Muscle of leg (tissue), 11 donors: ENCODE results near the gene PXT1. TPM values are rescaled to one million over a fixed set of nuclear protein-coding genes. Genes with fewer than 3 reads are reported as not detected.

Source experiments
- DNase-seq: peaks from one replicate; pipeline ENCODE4 v3.0.0; 2013
- H3K27ac ChIP-seq: one replicate; pipeline ENCODE4 v1.5.1; 2013; ENCODE audit warnings: mild to moderate bottlenecking, low read length, control low read depth
- H3K27me3 ChIP-seq: one replicate; pipeline ENCODE4 v1.6.1; 2013; ENCODE audit warnings: low read length; ENCODE audit not compliant: control insufficient read depth, insufficient read depth
- H3K36me3 ChIP-seq: one replicate; pipeline ENCODE4 v1.6.1; 2013; ENCODE audit warnings: low read length; ENCODE audit not compliant: control insufficient read depth, insufficient read depth
- H3K4me1 ChIP-seq: one replicate; pipeline ENCODE4 v1.6.1; 2013; ENCODE audit warnings: low read length; ENCODE audit not compliant: control insufficient read depth, insufficient read depth
- H3K4me3 ChIP-seq: one replicate; pipeline ENCODE4 v1.5.1; 2013; ENCODE audit warnings: low read length, control low read depth
- H3K9me3 ChIP-seq: replicated peaks from 2 replicates; pipeline ENCODE4 v1.6.1; 2013; ENCODE audit warnings: low read depth, low read length; ENCODE audit not compliant: control insufficient read depth
- WGBS: methylation state at CpG from one replicate; pipeline ENCODE4 v1.1.5; 2013; ENCODE audit warnings: missing lambda C conversion rate; ENCODE audit not compliant: insufficient coverage; 5-methylcytosine and 5-hydroxymethylcytosine counted together
- polyA plus RNA-seq, 8 donors: library from polyadenylated mRNA; unstranded; fragments of 120-200 nt; gene quantifications; one replicate each; pipeline versions ENCODE4 v1.2.1 to v1.2.3, GENCODE V29; 2013; ENCODE audit warnings: inconsistent platforms in 1 of 8, low replicate concordance in 1 of 8; ENCODE audit not compliant: insufficient read length in 8 of 8, insufficient read depth in 1 of 8
- total RNA-seq: library from RNA; stranded (reverse); fragments of 120-200 nt; gene quantifications from one replicate; pipeline ENCODE4 v1.2.4, GENCODE V29; 2013

Gene PXT1
- total and polyA plus RNA-seq, 9 donors = 0.04 to 0.15 (median 0.09) TPM; not detected in 4

DNA sequence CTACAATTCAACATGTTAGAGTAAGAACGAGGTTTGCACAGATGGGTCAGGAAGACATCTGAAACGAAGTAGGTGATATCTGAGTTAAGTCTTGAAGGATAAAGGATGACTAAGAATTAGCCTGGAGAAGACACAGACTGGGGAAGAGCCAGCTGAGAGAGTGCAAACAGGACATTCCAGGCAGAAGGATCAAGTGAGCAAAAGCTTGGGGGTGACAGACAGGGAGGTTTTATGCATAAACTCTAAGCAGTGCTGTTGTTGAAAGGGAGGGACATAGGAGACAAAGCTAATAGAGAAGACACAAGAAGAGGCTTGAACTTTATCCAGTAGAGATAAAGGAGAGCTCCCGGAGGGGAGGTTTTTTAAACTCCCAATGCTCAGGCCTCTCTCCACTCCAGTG, 40.2 kb downstream of the PXT1 start:
- Histone ChIP-seq H3K4me1 (no peaks in the 10 kb centered on the region), H3K27ac (no peak overlapping the region), H3K9me3 (no peaks in the 10 kb centered on the region), H3K36me3 (no peaks in the 10 kb centered on the region), H3K27me3 (peaks cover 4% of the 10 kb centered on the region), H3K4me3 (no peak overlapping the region)
- DNase-seq = no peak
- WGBS = 42% methylated on average over 2 of the region's 3 CpGs

- no peak for DNase-seq
- peaks cover 6% of the 10 kb centered on the region for H3K27me3 ChIP-seq
- no peak overlapping the region for H3K27ac ChIP-seq
- H3K4me1 ChIP-seq = no peaks in the 10 kb centered on the region
- H3K36me3 ChIP-seq = no peaks in the 10 kb centered on the region
- WGBS = no CpG with 5 or more reads among the region's 1 CpG
- no peaks in the 10 kb centered on the region for H3K9me3 ChIP-seq
- no peak overlapping the region for H3K4me3 ChIP-seq
Measured at GRCh38 chr6:36399970-36400369, 42.7 kb downstream of the PXT1 start.

GRCh38 chr6:36392621-36393020, 50.0 kb downstream of the PXT1 start:
- no peak for DNase-seq
- peaks cover 33% of the 10 kb centered on the region for H3K27me3 ChIP-seq
- H3K4me3 ChIP-seq = no peak overlapping the region
- 84% methylated on average over 4 of the region's 5 CpGs for WGBS
- no peaks in the 10 kb centered on the region for H3K36me3 ChIP-seq
- no peaks in the 10 kb centered on the region for H3K9me3 ChIP-seq
- H3K27ac ChIP-seq = no peak overlapping the region
- H3K4me1 ChIP-seq = peaks cover 6% of the 10 kb centered on the region

- Histone ChIP-seq H3K27me3 (peaks cover 60% of the 10 kb centered on the region), H3K4me3 (no peak overlapping the region), H3K36me3 (no peaks in the 10 kb centered on the region), H3K27ac (no peak overlapping the region), H3K9me3 (no peaks in the 10 kb centered on the region), H3K4me1 (peaks cover 22% of the 10 kb centered on the region)
- no peak for DNase-seq
Measured at GRCh38 chr6:36389353-36389752, 53.3 kb downstream of the PXT1 start.

DNA sequence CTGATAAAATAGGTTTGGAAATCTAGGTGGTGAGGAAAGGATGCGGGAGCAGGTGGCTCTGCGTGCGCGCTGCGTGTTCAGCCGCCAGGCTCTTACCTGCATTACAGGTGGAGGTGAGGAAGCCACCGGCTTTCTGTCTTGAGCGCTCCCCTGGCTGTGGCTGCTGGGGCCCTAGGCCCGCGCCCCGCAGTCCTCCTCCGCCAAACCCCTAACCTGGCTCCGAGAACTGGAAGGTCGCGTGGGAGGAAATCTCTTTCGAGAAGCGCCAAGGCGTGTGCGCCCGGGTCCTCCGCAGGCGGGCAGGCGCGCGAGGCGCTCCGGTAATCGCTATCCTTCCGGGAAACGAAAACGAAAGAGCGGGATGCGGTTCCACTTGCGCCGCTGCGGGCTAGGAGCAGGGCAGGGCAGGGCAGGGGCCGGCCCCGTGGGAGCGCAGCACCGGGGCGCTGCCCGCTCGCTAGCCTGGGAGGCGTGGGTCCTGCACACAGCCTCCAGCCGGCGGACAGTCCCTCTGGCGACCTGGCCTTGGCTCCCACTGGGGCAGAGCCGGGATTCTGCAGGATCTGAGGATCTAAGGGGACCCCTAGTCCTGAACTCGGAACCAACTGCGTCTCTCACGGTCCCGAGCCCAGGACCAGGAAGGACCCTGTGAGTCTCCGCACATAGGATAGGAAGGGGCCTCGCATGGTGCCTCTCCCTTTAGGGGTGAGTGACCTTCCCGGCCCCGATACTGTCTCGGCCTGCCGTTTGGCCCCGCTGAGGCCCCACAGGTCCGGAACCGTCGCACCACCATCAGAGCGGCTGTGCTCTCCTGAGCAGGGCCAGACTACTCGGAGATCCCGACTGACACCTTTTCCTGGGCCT, 55.0 kb downstream of the PXT1 start, which contains the start of gene ETV7:
TSS of gene ETV7 (minus strand) at position 230 of the 864 bp plus-strand sequence. CDS start at position 102, 128 bp downstream.
- peak; percentile 37 for DNase-seq
- H3K27ac ChIP-seq = no peak within 1 kb of the TSS
- H3K4me3 ChIP-seq = peak within 1 kb of the TSS; percentile 54
- peaks cover 22% of the 10 kb centered on the region for H3K4me1 ChIP-seq
- H3K36me3 ChIP-seq = no peaks in the 10 kb centered on the region
- WGBS = 3% methylated on average over 64 of the region's 65 CpGs
- H3K27me3 ChIP-seq = peaks cover 59% of the 10 kb centered on the region
- no peaks in the 10 kb centered on the region for H3K9me3 ChIP-seq

DNA sequence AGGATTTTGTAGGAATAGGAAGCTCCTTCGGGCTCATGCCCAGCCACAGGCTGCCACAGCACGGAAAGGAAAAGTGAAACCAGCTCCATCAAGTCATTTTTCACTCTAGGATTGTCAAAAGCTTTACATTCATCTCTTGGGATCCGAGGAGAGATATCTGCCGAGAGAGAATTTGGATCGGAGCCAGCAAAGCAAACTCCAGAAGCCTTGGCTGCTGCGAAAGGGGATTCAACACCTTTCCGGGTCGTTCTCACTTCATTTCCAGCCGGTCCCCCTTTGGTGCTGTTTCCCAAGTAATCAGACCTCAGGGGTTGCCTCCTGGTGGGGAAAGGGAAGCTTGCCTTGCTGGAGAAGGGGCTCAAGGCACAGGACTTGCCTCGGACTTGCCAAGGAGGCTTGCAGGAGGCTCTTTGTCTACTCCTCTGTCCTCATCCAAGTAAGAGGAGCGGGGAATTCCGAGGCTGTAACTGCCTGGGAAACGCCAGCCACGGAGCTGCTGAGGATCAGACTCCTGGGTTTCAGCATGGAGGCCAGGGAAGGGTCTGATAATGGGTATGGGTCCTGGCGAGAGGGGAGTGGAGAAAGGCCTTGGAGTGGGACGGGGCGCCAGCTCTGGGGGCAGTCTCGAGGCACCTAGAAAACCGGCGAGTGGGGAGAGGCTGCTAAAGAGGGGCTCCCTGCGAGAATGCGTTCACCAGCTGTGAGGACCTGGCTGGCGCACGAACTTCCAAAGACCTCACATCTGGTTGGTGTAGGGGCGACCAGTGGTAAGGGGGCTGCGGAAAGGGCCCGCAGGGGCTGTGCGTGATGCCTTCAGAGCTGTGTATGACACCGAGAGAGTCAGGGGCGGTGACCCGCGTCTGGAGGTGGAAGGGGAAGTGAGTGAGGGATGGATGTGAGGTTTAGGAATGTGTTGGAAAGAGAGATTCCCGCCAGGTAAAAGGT, 55.9 kb downstream of the PXT1 start:
- no peaks in the 10 kb centered on the region for H3K36me3 ChIP-seq
- peaks cover 22% of the 10 kb centered on the region for H3K4me1 ChIP-seq
- 2% methylated on average over 28 of the region's 33 CpGs for WGBS
- peak; percentile 60 for DNase-seq
- H3K4me3 ChIP-seq = peak overlapping the region; percentile 54
- H3K27ac ChIP-seq = no peak overlapping the region
- H3K9me3 ChIP-seq = no peaks in the 10 kb centered on the region
- H3K27me3 ChIP-seq = peaks cover 51% of the 10 kb centered on the region

- Histone ChIP-seq H3K36me3 (no peaks in the 10 kb centered on the region), H3K4me1 (peaks cover 22% of the 10 kb centered on the region), H3K27ac (no peak overlapping the region), H3K9me3 (no peaks in the 10 kb centered on the region), H3K27me3 (peaks cover 41% of the 10 kb centered on the region), H3K4me3 (no peak overlapping the region)
- 71% methylated on average over 1 of the region's 2 CpGs for WGBS
- DNase-seq = no peak
Measured at GRCh38 chr6:36384095-36384494, 58.6 kb downstream of the PXT1 start.

DNA sequence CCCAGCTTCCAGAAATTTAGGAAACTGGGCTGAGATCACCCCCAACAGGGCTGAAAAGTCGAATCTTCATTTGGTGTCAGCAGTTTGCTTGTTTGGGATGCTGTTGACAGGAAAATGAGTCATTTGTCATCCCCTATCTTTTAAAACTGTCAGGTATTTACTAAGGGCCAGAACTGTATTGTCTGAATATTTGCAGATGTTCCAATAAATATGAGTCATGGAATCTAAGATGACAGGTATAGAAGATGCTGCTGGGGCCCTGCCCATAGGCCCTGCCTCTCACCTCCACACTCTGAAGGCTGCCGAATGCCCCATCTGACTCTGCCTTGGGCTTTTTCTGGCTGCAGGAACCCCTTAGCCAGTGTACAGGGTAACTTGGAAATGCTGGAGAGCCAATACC, 59.0 kb downstream of the PXT1 start:
- no peak for DNase-seq
- Histone ChIP-seq H3K27ac (no peak overlapping the region), H3K27me3 (peaks cover 38% of the 10 kb centered on the region), H3K4me3 (no peak overlapping the region), H3K36me3 (no peaks in the 10 kb centered on the region), H3K9me3 (no peaks in the 10 kb centered on the region), H3K4me1 (peaks cover 22% of the 10 kb centered on the region)
- no CpG with 5 or more reads among the region's 2 CpGs for WGBS

DNA sequence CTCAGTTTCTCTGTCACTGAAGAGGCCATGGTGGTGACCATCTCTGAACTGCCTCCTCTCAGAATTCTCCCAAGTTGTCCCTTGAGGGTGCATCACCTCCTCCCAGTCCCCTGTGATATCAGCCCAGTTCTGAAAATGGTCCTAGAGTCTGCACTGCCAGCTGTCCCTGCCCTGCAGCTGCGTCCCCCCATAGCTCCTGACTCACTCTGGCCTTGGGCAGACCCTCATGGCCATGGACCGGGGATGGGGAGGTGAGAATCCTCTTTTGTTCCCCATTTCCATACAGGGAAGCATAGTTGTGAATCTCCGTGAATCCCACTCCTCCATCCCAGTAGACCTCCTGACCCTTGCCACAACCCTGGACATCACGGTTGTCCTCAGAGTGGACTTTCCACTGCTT, 59.7 kb downstream of the PXT1 start:
- peaks cover 20% of the 10 kb centered on the region for H3K4me1 ChIP-seq
- H3K27ac ChIP-seq = no peak overlapping the region
- H3K36me3 ChIP-seq = no peaks in the 10 kb centered on the region
- no peaks in the 10 kb centered on the region for H3K9me3 ChIP-seq
- no peak for DNase-seq
- H3K4me3 ChIP-seq = no peak overlapping the region
- WGBS = 94% methylated on average over 2 of the region's 4 CpGs
- H3K27me3 ChIP-seq = peaks cover 33% of the 10 kb centered on the region
